BLaER1 treated with 17β-estradiol and CSF1 and Interleukin-3, amounts not matched to agents 10 nM and 100 nM (cell line): ENCODE measurements around the gene S1PR2.
"Not testable (repeated sequence)": the region's sequence is repeated elsewhere in the genome, so short reads cannot be mapped to it uniquely, and the experiment has no call there.

Source experiments
- H3K27ac ChIP-seq, 11 experiments: shearing (Covaris generic); formaldehyde crosslinking; 2 replicates each; pipeline ENCODE4 v1.8.1; 2022
- H3K27me3 ChIP-seq, 11 experiments: shearing (Covaris generic); formaldehyde crosslinking; 2 replicates each; pipeline ENCODE4 v1.8.1; 2022
- H3K36me3 ChIP-seq, 11 experiments: shearing (Covaris generic); formaldehyde crosslinking; 2 replicates each; pipeline ENCODE4 v1.8.1; 2022
- H3K4me1 ChIP-seq, 10 experiments: shearing (Covaris generic); formaldehyde crosslinking; 2 replicates each; pipeline ENCODE4 v1.8.1; 2022
- H3K4me2 ChIP-seq, 11 experiments: shearing (Covaris generic); formaldehyde crosslinking; 2 replicates each; pipeline ENCODE4 v1.8.1; 2022
- H3K4me3 ChIP-seq, 10 experiments: shearing (Covaris generic); formaldehyde crosslinking; 2 replicates each; pipeline ENCODE4 v1.8.1; 2022
- H3K9ac ChIP-seq, 11 experiments: shearing (Covaris generic); formaldehyde crosslinking; 2 replicates each; pipeline ENCODE4 v1.8.1; 2022
- H3K9me3 ChIP-seq, 11 experiments: shearing (Covaris generic); formaldehyde crosslinking; replicated peaks in 1 of 11; 2 replicates each; pipeline ENCODE4 v1.8.1; 2022
- H4K20me1 ChIP-seq, 11 experiments: shearing (Covaris generic); formaldehyde crosslinking; 2 replicates each; pipeline ENCODE4 v1.8.1; 2022
- Cebpa-rat ChIP-seq, 11 experiments: shearing (Covaris generic); IDR thresholded peaks; 2 replicates each; pipeline ENCODE4 v1.8.1; 2022

S1PR2 gene

DNA sequence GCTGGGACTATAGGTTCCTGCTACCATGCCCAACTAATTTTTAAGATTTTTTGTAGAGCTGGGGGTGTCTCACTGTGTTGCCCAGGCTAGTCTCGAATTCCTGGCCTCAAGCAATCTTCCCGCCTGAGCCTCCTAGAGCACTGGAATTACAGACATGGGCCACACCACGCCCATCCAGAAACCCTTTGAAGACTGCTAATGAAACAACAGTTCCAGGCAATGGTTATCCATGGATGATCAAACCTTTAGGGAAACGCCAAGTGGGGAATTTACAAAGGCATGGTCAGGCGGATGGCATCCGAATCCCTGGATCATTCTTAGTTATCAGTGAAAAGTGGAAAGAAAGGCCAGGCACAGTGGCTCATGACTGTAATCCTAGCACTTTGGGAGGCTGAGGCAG lies 19.4 kb downstream of the S1PR2 start:
- Histone ChIP-seq H3K4me3 (no peak overlapping the region), H4K20me1 (peaks cover 0 to 4% (median 0%) of the 10 kb centered on the region in 11 experiments; a peak in 1 of 22 replicates), H3K36me3 (peaks cover 0 to 6% (median 0%) of the 10 kb centered on the region in 11 experiments; a peak in 6 of 22 replicates), H3K27ac (peak overlapping the region in 6 of 11 experiments; percentile 32 to 86 (median 52); a peak in 10 of 22 replicates), H3K9me3 (peaks cover 0 to 9% (median 7%) of the 10 kb centered on the region in 11 experiments; a peak in 8 of 22 replicates), H3K27me3 (no peaks in the 10 kb centered on the region), H3K4me2 (peak overlapping the region in 8 of 11 experiments; percentile 30 to 89 (median 56); a peak in 14 of 22 replicates), H3K9ac (peak overlapping the region in 4 of 11 experiments; percentile 2 to 51 (median 32); a peak in 6 of 22 replicates), H3K4me1 (peaks cover 7 to 66% (median 34%) of the 10 kb centered on the region in 10 experiments; a peak in 19 of 20 replicates)
- TF ChIP-seq Cebpa-rat (IDR thresholded peaks at IDR 0.05), result no peak

DNA sequence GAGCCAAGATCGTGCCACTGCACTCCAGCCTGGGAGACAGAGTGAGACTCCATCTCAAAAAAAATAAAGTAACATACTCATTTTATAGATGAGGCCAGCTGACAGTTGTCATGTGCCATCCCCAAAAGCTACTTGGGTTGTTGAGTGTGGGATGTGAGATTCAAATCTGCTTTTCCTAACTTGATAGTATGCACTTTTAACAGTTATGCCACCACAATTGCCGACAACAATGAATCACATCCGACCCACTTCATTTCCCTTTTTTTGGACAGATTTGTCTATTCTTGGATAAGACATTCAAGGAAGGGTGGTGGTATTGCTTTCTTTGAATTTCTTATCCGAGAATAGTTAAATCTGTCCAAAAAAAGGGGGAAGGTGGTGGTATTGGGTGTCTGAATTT lies 20.1 kb downstream of the S1PR2 start:
- peaks cover 0 to 4% (median 0%) of the 10 kb centered on the region in 11 experiments; a peak in 1 of 22 replicates for H4K20me1 ChIP-seq
- H3K27ac ChIP-seq, result peak overlapping the region in 6 of 11 experiments; percentile 32 to 86 (median 60); a peak in 11 of 22 replicates
- H3K4me2 ChIP-seq, result peak overlapping the region in 8 of 11 experiments; percentile 30 to 89 (median 56); a peak in 15 of 22 replicates
- no peak for TF ChIP-seq Cebpa-rat (IDR thresholded peaks at IDR 0.05)
- no peaks in the 10 kb centered on the region for H3K27me3 ChIP-seq
- H3K9ac ChIP-seq, result peak overlapping the region in 4 of 11 experiments; percentile 2 to 63 (median 40); a peak in 6 of 22 replicates
- H3K4me3 ChIP-seq, result no peak overlapping the region
- H3K4me1 ChIP-seq, result peaks cover 7 to 73% (median 34%) of the 10 kb centered on the region in 10 experiments; a peak in 19 of 20 replicates
- H3K36me3 ChIP-seq, result peaks cover 0 to 4% (median 0%) of the 10 kb centered on the region in 11 experiments; a peak in 6 of 22 replicates
- peaks cover 0 to 9% (median 7%) of the 10 kb centered on the region in 11 experiments; a peak in 8 of 22 replicates for H3K9me3 ChIP-seq

DNA sequence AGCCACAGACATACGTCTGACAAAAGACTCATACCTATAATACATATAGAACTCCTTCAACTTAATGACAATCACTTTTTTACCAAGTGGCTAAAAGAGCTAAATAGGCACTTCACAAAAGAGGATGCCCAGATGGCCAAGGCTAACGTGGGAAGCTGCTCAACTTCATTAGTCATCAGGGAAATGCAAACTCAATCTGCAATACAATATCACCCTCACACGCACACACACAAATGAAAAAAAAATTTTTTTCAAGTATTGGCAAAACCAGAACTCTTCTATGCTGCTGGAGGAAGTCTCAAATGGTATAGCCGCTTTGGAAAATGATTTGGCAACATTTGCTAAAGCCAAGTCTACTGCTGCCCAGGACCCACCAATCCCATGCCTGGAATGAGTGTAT lies 21.8 kb downstream of the S1PR2 start:
- no peak overlapping the region for H3K4me3 ChIP-seq
- H4K20me1 ChIP-seq, result peaks cover 0 to 4% (median 0%) of the 10 kb centered on the region in 11 experiments; a peak in 1 of 22 replicates
- H3K36me3 ChIP-seq, result 0 out of 22 replicates have a peak, but pooled peaks cover 0 to 4% (median 0%) of the 10 kb centered on the region in 11 experiments
- H3K27ac ChIP-seq, result peak overlapping the region in 4 of 11 experiments; percentile 39 to 86 (median 72); a peak in 7 of 22 replicates
- peaks cover 0 to 9% (median 7%) of the 10 kb centered on the region in 11 experiments; a peak in 8 of 22 replicates for H3K9me3 ChIP-seq
- H3K4me2 ChIP-seq, result peak overlapping the region in 6 of 11 experiments; percentile 11 to 89 (median 76); a peak in 11 of 22 replicates
- peaks cover 7 to 90% (median 34%) of the 10 kb centered on the region in 10 experiments; a peak in 19 of 20 replicates for H3K4me1 ChIP-seq
- TF ChIP-seq Cebpa-rat (IDR thresholded peaks at IDR 0.05), result no peak
- H3K27me3 ChIP-seq, result no peaks in the 10 kb centered on the region
- peak overlapping the region in 3 of 11 experiments; percentile 41 to 63 (median 49); a peak in 4 of 22 replicates for H3K9ac ChIP-seq

DNA sequence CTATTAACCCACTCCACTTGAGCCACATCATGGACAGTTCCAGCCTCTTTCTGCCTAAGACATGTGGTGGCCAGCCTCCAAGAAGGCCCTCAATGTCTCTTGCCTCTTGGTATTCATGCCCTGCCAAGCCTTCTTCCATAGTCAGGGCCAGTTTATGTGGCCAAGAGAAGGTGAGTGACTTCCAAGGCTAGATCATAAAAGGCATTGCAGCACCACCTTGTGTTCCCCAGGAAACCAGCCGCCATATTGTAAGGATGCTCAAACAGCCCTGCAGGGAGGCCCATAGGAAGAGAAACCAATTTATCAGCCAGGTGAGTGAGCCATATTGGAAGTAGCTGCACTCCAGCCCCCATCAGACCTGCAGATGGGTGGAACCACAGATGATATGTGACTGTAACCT lies 24.1 kb downstream of the S1PR2 start:
- Histone ChIP-seq H3K4me1 (peaks cover 7 to 80% (median 29%) of the 10 kb centered on the region in 10 experiments; a peak in 19 of 20 replicates), H3K4me3 (no peak overlapping the region), H3K4me2 (peak overlapping the region in 7 of 11 experiments; percentile 5 to 87 (median 23); a peak in 8 of 22 replicates), H3K9me3 (peaks cover 0 to 9% (median 7%) of the 10 kb centered on the region in 11 experiments; a peak in 8 of 22 replicates), H4K20me1 (peaks cover 0 to 4% (median 0%) of the 10 kb centered on the region in 11 experiments; a peak in 1 of 22 replicates), H3K27ac (no peak overlapping the region; a peak in 2 of 22 replicates), H3K36me3 (0 out of 22 replicates have a peak, but pooled peaks cover 0 to 4% (median 0%) of the 10 kb centered on the region in 11 experiments), H3K9ac (no peak overlapping the region), H3K27me3 (no peaks in the 10 kb centered on the region)
- TF ChIP-seq Cebpa-rat (IDR thresholded peaks at IDR 0.05), result no peak

DNA sequence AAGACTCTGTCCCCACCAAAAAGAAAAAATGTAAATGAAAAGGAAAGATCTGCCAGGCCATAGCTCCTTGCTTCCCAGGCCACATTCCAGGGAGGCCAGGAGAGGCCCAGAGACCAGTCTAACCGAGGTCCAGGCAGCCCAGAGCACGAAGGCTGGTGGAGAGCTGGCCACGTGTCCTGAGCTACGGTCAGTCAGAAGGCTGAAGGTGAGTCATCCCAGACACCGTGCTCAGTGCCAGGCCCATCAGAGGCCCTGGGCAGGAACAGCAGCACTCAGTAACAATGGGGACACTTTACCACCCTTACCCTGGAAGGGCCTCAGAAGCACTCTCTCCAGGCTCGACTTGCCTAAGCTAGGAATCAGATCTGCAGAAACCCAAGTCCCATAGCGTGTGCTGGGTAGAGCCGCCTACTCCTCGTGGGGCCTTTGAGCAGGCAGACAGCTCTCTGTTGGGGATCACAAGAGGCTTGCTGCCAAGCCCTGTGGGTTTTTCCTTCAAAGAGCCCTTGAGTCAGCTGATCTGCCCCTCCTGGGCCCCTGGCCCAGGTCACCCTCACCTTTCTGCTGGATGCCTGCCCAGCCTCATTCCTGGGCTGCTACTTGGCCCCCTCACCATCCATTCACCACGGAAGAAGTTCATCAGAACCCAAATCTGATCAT lies 24.8 kb downstream of the S1PR2 start:
- peak overlapping the region in 4 of 11 experiments; percentile 7 to 87 (median 61); a peak in 6 of 22 replicates for H3K4me2 ChIP-seq
- H4K20me1 ChIP-seq, result peaks cover 0 to 4% (median 0%) of the 10 kb centered on the region in 11 experiments; a peak in 1 of 22 replicates
- H3K4me1 ChIP-seq, result peaks cover 7 to 80% (median 25%) of the 10 kb centered on the region in 10 experiments; a peak in 19 of 20 replicates
- 0 out of 22 replicates have a peak, but pooled peaks cover 0 to 4% (median 0%) of the 10 kb centered on the region in 11 experiments for H3K36me3 ChIP-seq
- H3K27ac ChIP-seq, result peak overlapping the region in 3 of 11 experiments; percentile 17 to 33 (median 32); a peak in 6 of 22 replicates
- H3K9ac ChIP-seq, result peak overlapping the region in 2 of 11 experiments; percentile 9 to 35; a peak in 1 of 22 replicates
- H3K9me3 ChIP-seq, result peaks cover 0 to 9% (median 7%) of the 10 kb centered on the region in 11 experiments; a peak in 8 of 22 replicates
- H3K27me3 ChIP-seq, result no peaks in the 10 kb centered on the region
- TF ChIP-seq Cebpa-rat (IDR thresholded peaks at IDR 0.05), result no peak
- H3K4me3 ChIP-seq, result no peak overlapping the region

DNA sequence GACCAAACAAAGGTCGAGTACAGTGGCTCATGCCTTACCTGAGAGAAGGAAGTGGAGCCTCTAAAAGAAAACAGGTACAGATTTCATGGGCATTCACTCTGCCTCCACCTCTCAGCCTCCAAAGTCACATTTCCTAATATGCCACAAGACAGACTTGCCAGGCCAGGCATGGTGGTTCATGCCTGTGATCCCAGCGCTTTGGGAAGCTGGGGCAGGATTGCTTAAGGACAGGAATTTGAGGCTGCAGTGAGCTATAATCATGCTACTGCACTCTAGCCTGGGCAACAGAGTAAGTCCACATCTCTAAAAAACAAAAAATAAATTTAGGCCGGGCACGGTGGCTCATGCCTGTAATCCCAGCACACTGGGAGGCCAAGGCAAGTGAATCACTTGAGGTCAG lies 25.5 kb downstream of the S1PR2 start:
- peaks cover 0 to 4% (median 0%) of the 10 kb centered on the region in 11 experiments; a peak in 1 of 22 replicates for H4K20me1 ChIP-seq
- no peak overlapping the region; a peak in 2 of 22 replicates for H3K27ac ChIP-seq
- peaks cover 0 to 9% (median 7%) of the 10 kb centered on the region in 11 experiments; a peak in 8 of 22 replicates for H3K9me3 ChIP-seq
- H3K36me3 ChIP-seq, result 0 out of 22 replicates have a peak, but pooled peaks cover 0 to 4% (median 0%) of the 10 kb centered on the region in 11 experiments
- no peaks in the 10 kb centered on the region for H3K27me3 ChIP-seq
- peaks cover 7 to 81% (median 22%) of the 10 kb centered on the region in 10 experiments; a peak in 19 of 20 replicates for H3K4me1 ChIP-seq
- TF ChIP-seq Cebpa-rat (IDR thresholded peaks at IDR 0.05), result no peak
- no peak overlapping the region for H3K9ac ChIP-seq
- H3K4me2 ChIP-seq, result peak overlapping the region in 3 of 11 experiments; percentile 45 to 87 (median 77); a peak in 6 of 22 replicates
- H3K4me3 ChIP-seq, result no peak overlapping the region

DNA sequence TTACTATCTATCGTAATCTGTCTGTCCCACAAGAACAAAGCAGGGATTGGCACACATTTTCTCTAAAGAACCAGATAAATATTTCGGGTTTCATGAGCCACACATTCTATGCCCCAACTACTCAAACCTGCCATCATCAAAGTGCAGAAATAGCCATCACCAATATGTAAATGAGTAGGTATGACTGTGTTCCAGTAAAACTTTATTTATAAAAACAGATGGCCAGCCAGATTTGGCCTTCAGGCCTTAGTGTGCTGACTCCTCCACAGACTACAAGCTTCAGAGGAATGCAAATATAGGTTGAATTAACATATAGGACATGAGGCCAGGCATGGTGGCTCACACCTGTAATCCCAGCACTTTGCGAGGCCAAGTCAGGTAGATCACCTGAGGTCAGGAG lies 27.4 kb downstream of the S1PR2 start:
- Histone ChIP-seq H3K4me2 (no peak overlapping the region), H3K36me3 (0 out of 22 replicates have a peak, but pooled peaks cover 0 to 4% (median 0%) of the 10 kb centered on the region in 11 experiments)

DNA sequence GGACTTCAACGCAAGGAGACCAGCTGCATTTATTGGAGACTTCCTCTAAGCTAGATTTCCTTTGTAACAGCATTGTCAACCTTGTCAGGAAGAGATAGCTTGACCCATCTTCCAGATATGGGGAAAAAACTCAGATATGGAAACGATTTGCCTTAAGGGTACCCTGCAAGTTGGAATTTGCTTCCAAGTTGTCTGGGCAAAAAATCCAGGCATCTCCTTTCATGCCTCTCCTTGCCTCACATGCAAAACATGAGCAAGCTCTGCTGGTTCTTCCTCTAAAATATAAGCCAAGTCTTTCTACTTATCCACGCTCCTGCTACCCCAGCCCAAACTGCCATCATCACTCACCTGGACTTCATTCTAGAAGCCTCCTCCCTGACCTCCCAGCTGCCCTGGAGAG lies 30.0 kb downstream of the S1PR2 start:
- Histone ChIP-seq H3K9me3 (0 out of 22 replicates have a peak, but pooled peaks cover 0 to 5% (median 0%) of the 10 kb centered on the region in 11 experiments), H3K4me3 (no peak overlapping the region), H3K4me2 (peak overlapping the region in 4 of 11 experiments; percentile 2 to 88 (median 58); a peak in 6 of 22 replicates), H3K36me3 (no peaks in the 10 kb centered on the region), H3K27me3 (no peaks in the 10 kb centered on the region), H4K20me1 (no peaks in the 10 kb centered on the region), H3K4me1 (peaks cover 9 to 80% (median 33%) of the 10 kb centered on the region in 10 experiments; a peak in 18 of 20 replicates), H3K27ac (peak overlapping the region in 6 of 11 experiments; percentile 6 to 51 (median 26); a peak in 7 of 22 replicates), H3K9ac (no peak overlapping the region)
- TF ChIP-seq Cebpa-rat (IDR thresholded peaks at IDR 0.05), result no peak

More for the DNA sequence above, 27.4 kb downstream of the S1PR2 start:
- Histone ChIP-seq H3K4me1 (peaks cover 14 to 81% (median 22%) of the 10 kb centered on the region in 10 experiments), H3K4me3 (no peak overlapping the region), H3K9me3 (peaks cover 0 to 9% (median 7%) of the 10 kb centered on the region in 11 experiments; a peak in 8 of 22 replicates), H3K9ac (no peak overlapping the region), H3K27ac (no peak overlapping the region), H3K27me3 (no peaks in the 10 kb centered on the region), H4K20me1 (no peaks in the 10 kb centered on the region; a peak in 1 of 22 replicates)
- no peak for TF ChIP-seq Cebpa-rat (IDR thresholded peaks at IDR 0.05)

DNA sequence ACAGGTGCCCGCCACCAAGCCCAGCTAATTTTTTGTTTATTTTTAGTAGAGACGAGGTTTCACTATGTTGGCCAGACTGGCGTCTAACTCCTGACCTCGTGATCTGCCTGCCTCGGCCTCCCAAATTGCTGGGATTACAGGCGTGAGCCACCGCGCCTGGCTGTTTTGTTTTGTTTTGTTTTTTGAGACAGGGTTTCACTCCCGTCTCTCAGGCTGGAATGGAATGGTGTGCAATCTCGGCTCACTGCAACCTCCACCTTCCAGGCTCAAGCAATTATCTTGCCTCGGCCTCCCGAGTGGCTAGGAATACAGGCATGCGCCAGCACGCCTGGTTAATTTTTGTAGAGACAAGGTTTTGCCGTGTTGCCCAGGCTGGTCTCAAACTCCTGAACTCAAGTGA lies 31.0 kb downstream of the S1PR2 start:
- Histone ChIP-seq H3K27ac (peak overlapping the region in 6 of 11 experiments; percentile 33 to 85 (median 74); a peak in 9 of 22 replicates), H3K4me2 (peak overlapping the region in 3 of 11 experiments; percentile 73 to 88 (median 87); a peak in 5 of 22 replicates), H3K4me1 (peaks cover 9 to 80% (median 37%) of the 10 kb centered on the region in 10 experiments; a peak in 18 of 20 replicates)
- H3K4me3 ChIP-seq, H4K20me1 ChIP-seq, H3K9me3 ChIP-seq, H3K36me3 ChIP-seq, H3K9ac ChIP-seq, H3K27me3 ChIP-seq: not testable (repeated sequence)
